Nephron (organoid): ENCODE results near the gene DIAPH3.

Experiments used
- H3K27ac Mint-ChIP-seq, 3 experiments: 2 replicates each; pipeline ENCODE4 v1.8.0; 2020; ENCODE audit warnings: mixed read lengths in 3 of 3, mild to moderate bottlenecking in 2 of 3, moderate library complexity in 1 of 3
- H3K27me3 Mint-ChIP-seq: 2 replicates; pipeline ENCODE4 v1.8.0; 2021; ENCODE audit warnings: low read depth, mild to moderate bottlenecking, moderate library complexity, mixed read lengths
- H3K36me3 Mint-ChIP-seq: 2 replicates; pipeline ENCODE4 v1.8.0; 2020; ENCODE audit warnings: low read depth, mixed read lengths
- H3K4me1 Mint-ChIP-seq: 2 replicates; pipeline ENCODE4 v1.8.0; 2020; ENCODE audit warnings: mixed read lengths
- H3K4me3 Mint-ChIP-seq, 3 experiments: 2 replicates each; pipeline ENCODE4 v1.8.0; 2020; ENCODE audit warnings: mild to moderate bottlenecking in 3 of 3, mixed read lengths in 3 of 3, moderate library complexity in 2 of 3
- H3K9me3 Mint-ChIP-seq: 2 replicates; pipeline ENCODE4 v1.8.0; 2020; ENCODE audit warnings: mixed read lengths
- CTCF ChIP-seq, 3 experiments: fragments of 200-600 bp; sonication (generic); IDR thresholded peaks; one replicate each; pipeline ENCODE4 v1.5.0; 2021; ENCODE audit warnings: antibody characterized with exemption in 3 of 3; ENCODE audit not compliant: unreplicated experiment in 3 of 3

The DIAPH3 gene

GRCh38 chr13:60018536-60018935, 145.2 kb downstream of the DIAPH3 start:
- no peaks in the 10 kb centered on the region for H3K4me1 Mint-ChIP-seq
- H3K9me3 Mint-ChIP-seq = peaks cover 2% of the 10 kb centered on the region
- no peaks in the 10 kb centered on the region for H3K27me3 Mint-ChIP-seq
- H3K27ac Mint-ChIP-seq = no peak overlapping the region
- H3K4me3 Mint-ChIP-seq = no peak overlapping the region
- H3K36me3 Mint-ChIP-seq = no peaks in the 10 kb centered on the region
- no peak for TF ChIP-seq CTCF (IDR thresholded peaks at IDR 0.05; ENCODE audit: unreplicated experiment in 3 of 3)

GRCh38 chr13:60016229-60016628, 147.5 kb downstream of the DIAPH3 start:
- H3K4me1 Mint-ChIP-seq = no peaks in the 10 kb centered on the region
- no peaks in the 10 kb centered on the region for H3K36me3 Mint-ChIP-seq
- TF ChIP-seq CTCF (IDR thresholded peaks at IDR 0.05; ENCODE audit: unreplicated experiment in 3 of 3) = no peak
- H3K27ac Mint-ChIP-seq = no peak overlapping the region
- no peak overlapping the region for H3K4me3 Mint-ChIP-seq
- no peaks in the 10 kb centered on the region for H3K27me3 Mint-ChIP-seq
- peaks cover 2% of the 10 kb centered on the region for H3K9me3 Mint-ChIP-seq

GRCh38 chr13:60013166-60013565, 150.6 kb downstream of the DIAPH3 start:
- Mint-ChIP-seq H3K4me3 (no peak overlapping the region), H3K27ac (no peak overlapping the region), H3K9me3 (no peaks in the 10 kb centered on the region), H3K4me1 (no peaks in the 10 kb centered on the region), H3K27me3 (no peaks in the 10 kb centered on the region), H3K36me3 (no peaks in the 10 kb centered on the region)
- no peak for TF ChIP-seq CTCF (IDR thresholded peaks at IDR 0.05; ENCODE audit: unreplicated experiment in 3 of 3)

GRCh38 chr13:60012488-60012887, 151.2 kb downstream of the DIAPH3 start:
- no peak for TF ChIP-seq CTCF (IDR thresholded peaks at IDR 0.05; ENCODE audit: unreplicated experiment in 3 of 3)
- no peaks in the 10 kb centered on the region for H3K9me3 Mint-ChIP-seq
- H3K4me1 Mint-ChIP-seq = no peaks in the 10 kb centered on the region
- H3K4me3 Mint-ChIP-seq = no peak overlapping the region
- no peaks in the 10 kb centered on the region for H3K27me3 Mint-ChIP-seq
- peak overlapping the region in 2 of 3 experiments; percentile 41 to 53 for H3K27ac Mint-ChIP-seq
- no peaks in the 10 kb centered on the region for H3K36me3 Mint-ChIP-seq

GRCh38 chr13:60009300-60010253, 154.2 kb downstream of the DIAPH3 start:
- Mint-ChIP-seq H3K27me3 (no peaks in the 10 kb centered on the region), H3K9me3 (no peaks in the 10 kb centered on the region), H3K36me3 (no peaks in the 10 kb centered on the region), H3K4me3 (no peak overlapping the region), H3K4me1 (no peaks in the 10 kb centered on the region), H3K27ac (no peak overlapping the region)
- TF ChIP-seq CTCF (IDR thresholded peaks at IDR 0.05; ENCODE audit: unreplicated experiment in 3 of 3) = no peak

- Mint-ChIP-seq H3K4me1 (no peaks in the 10 kb centered on the region), H3K9me3 (peaks cover 2% of the 10 kb centered on the region), H3K4me3 (no peak overlapping the region), H3K36me3 (peaks cover 3% of the 10 kb centered on the region), H3K27ac (no peak overlapping the region), H3K27me3 (no peaks in the 10 kb centered on the region)
- no peak for TF ChIP-seq CTCF (IDR thresholded peaks at IDR 0.05; ENCODE audit: unreplicated experiment in 3 of 3)
These were observed 161.8 kb downstream of the DIAPH3 start for GRCh38 chr13:60001889-60002288.
